Tibial nerve (tissue), 4 donors: ENCODE data around the gene ITM2C. TPM values are rescaled to one million over a fixed set of nuclear protein-coding genes. Genes with fewer than 3 reads are reported as not detected.

Experiments used
- DNase-seq, 2 donors: peaks; one replicate each; pipeline ENCODE4 v3.0.0-alpha.2; 2019; ENCODE audit warnings: low spot score in 2 of 2
- H3K27ac ChIP-seq, 4 donors: fragments of 200-600 bp; sonication (generic) in 3 of 4; one replicate each; pipeline ENCODE4 v1.5.1; 2017 to 2019; ENCODE audit warnings: mild to moderate bottlenecking in 1 of 4
- H3K27me3 ChIP-seq, 2 donors: fragments of 200-600 bp; sonication (generic) in 1 of 2; one replicate each; pipeline versions ENCODE4 v1.5.1 to v1.6.0; 2017 to 2019
- H3K36me3 ChIP-seq, 3 donors: fragments of 200-600 bp; sonication (generic); one replicate each; pipeline ENCODE4 v1.5.1; 2018 to 2019
- H3K4me1 ChIP-seq, 4 donors: fragments of 200-600 bp; sonication (generic) in 3 of 4; one replicate each; pipeline ENCODE4 v1.5.1; 2017 to 2019
- H3K4me3 ChIP-seq, 4 donors: fragments of 200-600 bp; sonication (generic) in 3 of 4; one replicate each; pipeline ENCODE4 v1.5.1; 2017 to 2019; ENCODE audit warnings: mild to moderate bottlenecking in 1 of 4, moderate library complexity in 1 of 4
- H3K9me3 ChIP-seq, 4 donors: fragments of 200-600 bp; sonication (generic) in 3 of 4; one replicate each; pipeline ENCODE4 v1.5.1; 2017 to 2019
- CTCF ChIP-seq, 5 experiments: fragments of 200-600 bp in 3 of 5; fragments of 450-650 bp in 2 of 5; sonication (generic) in 3 of 5; IDR thresholded peaks; one replicate each; pipeline ENCODE4 v1.5.1; 2016 to 2019; ENCODE audit warnings: antibody characterized with exemption in 5 of 5, mild to moderate bottlenecking in 3 of 5, moderate library complexity in 2 of 5
- EP300 ChIP-seq, 2 donors: sonication (generic); formaldehyde crosslinking; IDR thresholded peaks; one replicate each; pipeline ENCODE4 v1.6.1; 2017; ENCODE audit warnings: antibody characterized with exemption in 2 of 2, mild to moderate bottlenecking in 1 of 2
- POLR2A ChIP-seq, 2 donors: fragments of 450-650 bp; IDR thresholded peaks; one replicate each; pipeline ENCODE4 v1.6.1; 2017; ENCODE audit warnings: antibody characterized with exemption in 2 of 2, mild to moderate bottlenecking in 2 of 2, moderate library complexity in 2 of 2
- WGBS, 2 donors: methylation state at CpG; one replicate each; pipeline ENCODE4 v1.1.5; 2018; 5-methylcytosine and 5-hydroxymethylcytosine counted together
- total RNA-seq, 4 donors: library from RNA; depleted of rRNA; stranded (reverse); fragments of >200 nt; gene quantifications; one replicate each; pipeline ENCODE4 v1.1.0, GENCODE V29; 2016

Gene ITM2C
- total RNA-seq, 4 donors from 2014 or later = 80.1 to 146 (median 128) TPM

- no peaks in the 10 kb centered on the region for H3K27me3 ChIP-seq
- DNase-seq = no peak
- H3K4me1 ChIP-seq = no peaks in the 10 kb centered on the region
- TF ChIP-seq POLR2A (IDR thresholded peaks at IDR 0.05) (no peak), CTCF (IDR thresholded peaks at IDR 0.05) (no peak), EP300 (IDR thresholded peaks at IDR 0.05) (no peak)
- 73 to 75% methylated on average over 6 of the region's 6 CpGs for WGBS, 2 donors
- no peak overlapping the region for H3K27ac ChIP-seq
- no peak overlapping the region for H3K4me3 ChIP-seq
- no peaks in the 10 kb centered on the region for H3K9me3 ChIP-seq
- no peaks in the 10 kb centered on the region for H3K36me3 ChIP-seq
Measured at GRCh38 chr2:230908092-230908594, 43.4 kb downstream of the ITM2C start.

- DNase-seq = no peak
- Histone ChIP-seq H3K27ac (no peak overlapping the region), H3K27me3 (no peaks in the 10 kb centered on the region), H3K4me3 (no peak overlapping the region), H3K4me1 (no peaks in the 10 kb centered on the region), H3K9me3 (no peaks in the 10 kb centered on the region), H3K36me3 (no peaks in the 10 kb centered on the region)
- TF ChIP-seq EP300 (IDR thresholded peaks at IDR 0.05) = no peak
- TF ChIP-seq POLR2A (IDR thresholded peaks at IDR 0.05) = no peak
- no peak for TF ChIP-seq CTCF (IDR thresholded peaks at IDR 0.05)
- 65 to 70% methylated on average over 10 of the region's 10 CpGs for WGBS, 2 donors
Measured at GRCh38 chr2:230908595-230909191, 44.0 kb downstream of the ITM2C start.

GRCh38 chr2:230909841-230910545 lies 45.3 kb downstream of the ITM2C start:
- Histone ChIP-seq H3K27me3 (no peaks in the 10 kb centered on the region), H3K27ac (no peak overlapping the region), H3K4me3 (no peak overlapping the region), H3K9me3 (no peaks in the 10 kb centered on the region), H3K36me3 (no peaks in the 10 kb centered on the region), H3K4me1 (no peaks in the 10 kb centered on the region)
- no peak for DNase-seq
- 94 to 95% methylated on average over 18 of the region's 18 CpGs for WGBS, 2 donors
- no peak for TF ChIP-seq CTCF (IDR thresholded peaks at IDR 0.05)
- no peak for TF ChIP-seq EP300 (IDR thresholded peaks at IDR 0.05)
- TF ChIP-seq POLR2A (IDR thresholded peaks at IDR 0.05) = no peak

GRCh38 chr2:230910546-230911177 lies 45.9 kb downstream of the ITM2C start:
- H3K36me3 ChIP-seq = no peaks in the 10 kb centered on the region
- no peak for DNase-seq
- no peaks in the 10 kb centered on the region for H3K27me3 ChIP-seq
- 87 to 88% methylated on average over 13 of the region's 13 CpGs for WGBS, 2 donors
- H3K4me3 ChIP-seq = no peak overlapping the region
- TF ChIP-seq CTCF (IDR thresholded peaks at IDR 0.05) (no peak), POLR2A (IDR thresholded peaks at IDR 0.05) (no peak), EP300 (IDR thresholded peaks at IDR 0.05) (no peak)
- H3K4me1 ChIP-seq = no peaks in the 10 kb centered on the region
- no peaks in the 10 kb centered on the region for H3K9me3 ChIP-seq
- H3K27ac ChIP-seq = no peak overlapping the region

- H3K4me1 ChIP-seq = no peaks in the 10 kb centered on the region
- H3K27me3 ChIP-seq = no peaks in the 10 kb centered on the region
- DNase-seq = no peak
- TF ChIP-seq CTCF (IDR thresholded peaks at IDR 0.05) = no peak
- no peak for TF ChIP-seq EP300 (IDR thresholded peaks at IDR 0.05)
- no peak for TF ChIP-seq POLR2A (IDR thresholded peaks at IDR 0.05)
- no peak overlapping the region for H3K4me3 ChIP-seq
- WGBS, 2 donors = 91 to 92% methylated on average over 5 of the region's 5 CpGs
- H3K36me3 ChIP-seq = no peaks in the 10 kb centered on the region
- H3K9me3 ChIP-seq = no peaks in the 10 kb centered on the region
- no peak overlapping the region for H3K27ac ChIP-seq
Measured at GRCh38 chr2:230912046-230912445, 47.3 kb downstream of the ITM2C start.
